IMR-90 (cell line): Measurements from ENCODE around the gene NAV1. TPM values are rescaled to one million over a fixed set of nuclear protein-coding genes. Genes with fewer than 3 reads are reported as not detected.

Experiments used
- ATAC-seq: fragments of 200-7000 bp; cut with Tn5 transposase; 2 replicates; pipeline ENCODE4 v1.9.1; 2020; ENCODE audit warnings: low read depth, mild to moderate bottlenecking, moderate library complexity
- BruUV-seq: library from RNA; stranded (reverse); fragments of 400-500 nt; replicated peaks from 2 replicates; lab custom pipeline; 2021; lab: Mats Ljungman, UMichigan
- CTCF ChIA-PET: fragments of 300-600 bp; formaldehyde crosslinking; extraction: SDS; loops from one replicate; lab custom pipeline; 2021; ENCODE audit warnings: antibody characterized with exemption; lab: Yijun Ruan, JAX
- POLR2A ChIA-PET: fragments of 300-600 bp; sonication (Branson Sonifier 250); formaldehyde crosslinking; loops from one replicate; lab custom pipeline; 2022; ENCODE audit warnings: antibody characterized with exemption; ENCODE audit not compliant: unreplicated experiment; lab: Charles Lee
- DNase-seq: peaks from one replicate; pipeline ENCODE4 v3.0.0; 2013
- H2AFZ ChIP-seq: replicated peaks from 2 replicates; pipeline ENCODE3; 2013; ENCODE audit warnings: low read length, mild to moderate bottlenecking; ENCODE audit not compliant: poor library complexity
- H2AK5ac ChIP-seq: 2 replicates; pipeline ENCODE4 v1.6.1; 2013; ENCODE audit warnings: low read depth, low read length, inconsistent platforms
- H2AK9ac ChIP-seq: replicated peaks from 2 replicates; pipeline ENCODE3; 2013; ENCODE audit warnings: mild to moderate bottlenecking, low read depth, low read length, moderate library complexity; ENCODE audit not compliant: poor library complexity
- H2BK120ac ChIP-seq: 2 replicates; pipeline ENCODE4 v1.6.1; 2013; ENCODE audit warnings: low read depth, low read length, inconsistent platforms
- H2BK15ac ChIP-seq: 3 replicates; pipeline ENCODE4 v1.6.1; 2013; ENCODE audit warnings: low read depth, low read length, inconsistent platforms
- H2BK20ac ChIP-seq: 2 replicates; pipeline ENCODE4 v1.6.1; 2013; ENCODE audit warnings: low read depth, mild to moderate bottlenecking, inconsistent platforms, low read length, moderate library complexity
- H2BK5ac ChIP-seq: 2 replicates; pipeline ENCODE4 v1.6.1; 2013; ENCODE audit warnings: mild to moderate bottlenecking, low read depth, low read length, inconsistent platforms; ENCODE audit not compliant: poor library complexity, severe bottlenecking
- H3K14ac ChIP-seq: replicated peaks from 2 replicates; pipeline ENCODE4 v1.6.1; 2013; ENCODE audit warnings: low read depth, low read length, inconsistent platforms
- H3K18ac ChIP-seq: 2 replicates; pipeline ENCODE4 v1.6.1; 2013; ENCODE audit warnings: low read depth, low read length, control low read depth
- H3K23ac ChIP-seq: 2 replicates; pipeline ENCODE4 v1.6.1; 2013; ENCODE audit warnings: low read depth, low read length, inconsistent platforms
- H3K27ac ChIP-seq: 2 replicates; pipeline ENCODE4 v1.5.1; 2013; ENCODE audit warnings: mild to moderate bottlenecking, control low read depth, low read length; ENCODE audit not compliant: insufficient read depth
- H3K27me3 ChIP-seq: 2 replicates; pipeline ENCODE4 v1.6.1; 2013; ENCODE audit warnings: low read length; ENCODE audit not compliant: control insufficient read depth, insufficient read depth
- H3K36me3 ChIP-seq: 2 replicates; pipeline ENCODE4 v1.6.1; 2013; ENCODE audit warnings: low read length, mixed read lengths; ENCODE audit not compliant: control insufficient read depth, insufficient read depth
- H3K4ac ChIP-seq: 2 replicates; pipeline ENCODE4 v1.6.1; 2013; ENCODE audit warnings: low read depth, low read length, inconsistent platforms
- H3K4me1 ChIP-seq: 2 replicates; pipeline ENCODE4 v1.6.1; 2013; ENCODE audit warnings: low read length, mixed read lengths; ENCODE audit not compliant: control insufficient read depth, insufficient read depth
- H3K4me2 ChIP-seq: 2 replicates; pipeline ENCODE4 v1.6.1; 2013; ENCODE audit warnings: low read depth, mild to moderate bottlenecking, control low read depth, low read length, moderate library complexity
- H3K4me3 ChIP-seq: 2 replicates; pipeline ENCODE4 v1.5.1; 2013; ENCODE audit warnings: low read depth, mild to moderate bottlenecking, control low read depth, low read length, moderate library complexity; ENCODE audit not compliant: insufficient read depth
- H3K56ac ChIP-seq: 2 replicates; pipeline ENCODE4 v1.6.1; 2013; ENCODE audit warnings: low read length, inconsistent platforms; ENCODE audit not compliant: insufficient read depth; ENCODE audit errors: extremely low read depth
- H3K79me1 ChIP-seq, 2 experiments: 2 replicates each; pipeline ENCODE4 v1.6.1; 2013; ENCODE audit warnings: low read length in 2 of 2, inconsistent platforms in 1 of 2, low read depth in 1 of 2
- H3K9ac ChIP-seq: 2 replicates; pipeline ENCODE4 v1.6.1; 2013; ENCODE audit warnings: low read depth, low read length, control low read depth
- H3K9me1 ChIP-seq: 2 replicates; pipeline ENCODE4 v1.6.1; 2013; ENCODE audit warnings: low read length, inconsistent platforms; ENCODE audit not compliant: insufficient read depth
- H3K9me3 ChIP-seq: 2 replicates; pipeline ENCODE4 v1.6.1; 2013; ENCODE audit warnings: low read length; ENCODE audit not compliant: control insufficient read depth, insufficient read depth
- H4K20me1 ChIP-seq: 2 replicates; pipeline ENCODE4 v1.6.1; 2013; ENCODE audit warnings: low read length, inconsistent platforms; ENCODE audit not compliant: insufficient read depth
- H4K5ac ChIP-seq: 2 replicates; pipeline ENCODE4 v1.6.1; 2013; ENCODE audit warnings: mild to moderate bottlenecking, low read depth, low read length, control low read depth
- H4K8ac ChIP-seq, 2 experiments: 2 replicates each; pipeline ENCODE4 v1.6.1; 2013; ENCODE audit warnings: low read depth in 2 of 2, low read length in 2 of 2, control low read depth in 1 of 2, inconsistent platforms in 1 of 2
- H4K91ac ChIP-seq: 2 replicates; pipeline ENCODE4 v1.6.1; 2013; ENCODE audit warnings: low read depth, low read length, inconsistent platforms; ENCODE audit not compliant: insufficient read depth
- BHLHE40 ChIP-seq: fragments of 150-350 bp; IDR thresholded peaks from 2 replicates; pipeline ENCODE4 v1.6.1; 2016; ENCODE audit warnings: mild to moderate bottlenecking, low read depth, low read length
- CHD1 ChIP-seq: IDR thresholded peaks from 2 replicates; pipeline ENCODE4 v1.6.1; 2012; ENCODE audit warnings: low read depth, low read length, improper control_type of control experiment
- CTCF ChIP-seq: conservative IDR thresholded peaks from 2 replicates; pipeline ENCODE4 v1.5.1; 2012; ENCODE audit warnings: mild to moderate bottlenecking, low read depth, low read length, improper control_type of control experiment
- FOS ChIP-seq: fragments of 150-350 bp; IDR thresholded peaks from 2 replicates; pipeline ENCODE4 v1.6.1; 2016; ENCODE audit warnings: low read depth, low read length
- MAFK ChIP-seq: IDR thresholded peaks from 2 replicates; pipeline ENCODE4 v1.6.1; 2012; ENCODE audit warnings: low read depth, low read length, improper control_type of control experiment
- MAZ ChIP-seq: IDR thresholded peaks from 2 replicates; pipeline ENCODE4 v1.6.1; 2012; ENCODE audit warnings: low read depth, mild to moderate bottlenecking, low read length, improper control_type of control experiment, moderate library complexity, borderline replicate concordance
- MXI1 ChIP-seq: IDR thresholded peaks from 2 replicates; pipeline ENCODE4 v1.6.1; 2012; ENCODE audit warnings: low read depth, mild to moderate bottlenecking, low read length, moderate library complexity, borderline replicate concordance
- NFE2L2 ChIP-seq: fragments of 150-350 bp; IDR thresholded peaks from 2 replicates; pipeline ENCODE4 v1.6.1; 2016; ENCODE audit warnings: low read depth, mild to moderate bottlenecking, low read length
- POLR2A ChIP-seq: IDR thresholded peaks from 2 replicates; pipeline ENCODE4 v1.6.1; 2012; ENCODE audit warnings: mild to moderate bottlenecking, low read depth, low read length
- RCOR1 ChIP-seq: IDR thresholded peaks from 2 replicates; pipeline ENCODE4 v1.6.1; 2012; ENCODE audit warnings: mild to moderate bottlenecking, low read length, improper control_type of control experiment; ENCODE audit not compliant: insufficient replicate concordance
- RFX5 ChIP-seq: IDR thresholded peaks from 2 replicates; pipeline ENCODE4 v1.8.0; 2012; ENCODE audit warnings: low read depth, mild to moderate bottlenecking, low read length, moderate library complexity
- SMC3 ChIP-seq: fragments of 150-350 bp; IDR thresholded peaks from 2 replicates; pipeline ENCODE4 v1.6.1; 2016; ENCODE audit warnings: low read depth, mild to moderate bottlenecking, antibody characterized with exemption, low read length, moderate library complexity
- WGBS, 2 experiments: methylation state at CpG; one replicate each; pipeline versions ENCODE4 v1.1.5 to v1.1.7; 2013; ENCODE audit warnings: missing lambda C conversion rate in 2 of 2; ENCODE audit not compliant: insufficient read length in 1 of 2; ENCODE audit errors: extremely low coverage in 2 of 2; 5-methylcytosine and 5-hydroxymethylcytosine counted together
- dilution Hi-C: fragments of 300-500 bp; cut with HindIII; formaldehyde crosslinking; loops from one replicate; pipeline ENCODE4 v1.14.3; 2018; ENCODE audit warnings: low sequenced_read_pairs; ENCODE audit not compliant: unreplicated experiment
- in situ Hi-C: fragments of 300-500 bp; cut with MboI; formaldehyde crosslinking; loops from 3 replicates; pipeline ENCODE4 v1.14.3; 2019; ENCODE audit warnings: low sequenced_read_pairs, inconsistent platforms, mixed read lengths
- intact Hi-C: fragments of 100-400 bp; cut with micrococcal nuclease; formaldehyde crosslinking; loops from 2 replicates; pipeline ENCODE4 v1.10.0; 2022
- polyA plus RNA-seq, 3 experiments: library from polyadenylated mRNA; depleted of rRNA; stranded (reverse); fragments of >200 nt; gene quantifications; 2 replicates each; pipeline ENCODE4 v1.2.3, GENCODE V29; 2012; ENCODE audit warnings: low replicate concordance in 1 of 3
- total RNA-seq: library from RNA; depleted of rRNA; stranded (reverse); fragments of >200 nt; gene quantifications from 2 replicates; pipeline ENCODE4 v1.2.3, GENCODE V29; 2012

The NAV1 gene
- total and polyA plus RNA-seq, 2 of the 4 experiments (the other 2 are of a cell fraction), result 14.0 to 23.1 TPM

- Histone ChIP-seq H4K5ac (no peak overlapping the region), H4K20me1 (no peaks in the 10 kb centered on the region), H2AFZ (no peak overlapping the region), H3K56ac (no peak overlapping the region), H2BK15ac (peak overlapping the region; percentile 55; the same call in 2 of the 3 replicates), H3K27ac (no peak overlapping the region), H2BK120ac (peak overlapping the region; percentile 57; the same call in 1 of the 2 replicates), H3K18ac (no peak overlapping the region; the same call in 1 of the 2 replicates), H3K4me1 (peaks cover 58% of the 10 kb centered on the region), H2AK9ac (no peak overlapping the region), H3K9ac (no peak overlapping the region), H3K14ac (peak overlapping the region; percentile 67; the same call in 1 of the 2 replicates), H2BK20ac (peak overlapping the region; percentile 13; the same call in 1 of the 2 replicates), H3K36me3 (no peaks in the 10 kb centered on the region; the same call in 1 of the 2 replicates), H3K9me1 (peaks cover 44% of the 10 kb centered on the region), H3K4ac (peak overlapping the region; percentile 54), H2BK5ac (no peak overlapping the region), H2AK5ac (peak overlapping the region; percentile 64; the same call in 1 of the 2 replicates), H3K4me2 (no peak overlapping the region), H3K79me1 (peaks cover 43 to 97% of the 10 kb centered on the region in 2 experiments), H3K4me3 (no peak overlapping the region), H4K8ac (peak overlapping the region; percentile 16 to 20; a peak in 2 of 4 replicates), H4K91ac (0 out of 2 replicates have a peak overlapping the region, but pooled peaks have one; percentile 11), H3K9me3 (no peaks in the 10 kb centered on the region), H3K27me3 (no peaks in the 10 kb centered on the region), H3K23ac (peak overlapping the region; percentile 36; the same call in 1 of the 2 replicates)
- 78% methylated on average over 3 of the region's 5 CpGs; no CpG with 5 or more reads in 1 of the 2 experiments for WGBS, 2 experiments
- dilution Hi-C loops, result no loop called here
- DNase-seq (peak; percentile 69), ATAC-seq (no peak)
- ChIA-PET CTCF (interaction anchor here (0.6 to 4.1 kb wide), 2 partner anchors 17 to 236 kb away, joined by 4 to 19 read pairs; no protein-coding TSS in a partner anchor), POLR2A (interaction anchor here (0.5 to 0.6 kb wide), 2 partner anchors 41 to 70 kb away, joined by 3 read pairs; no protein-coding TSS in a partner anchor)
- intact Hi-C loops, result no loop called here
- in situ Hi-C loops, result loop anchor here (5.0 kb wide), 2 partner anchors 150 to 230 kb away; no protein-coding TSS in a partner anchor
- no TSS peak for BruUV-seq
- no peak for TF ChIP-seq NFE2L2
- no peak for TF ChIP-seq CTCF
- no peak for TF ChIP-seq RCOR1
- no peak for TF ChIP-seq BHLHE40
- no peak for TF ChIP-seq SMC3
- TF ChIP-seq FOS, result peak; percentile 45; the same call in 1 of the 2 replicates
- TF ChIP-seq MXI1, result no peak
- no peak for TF ChIP-seq CHD1
- no peak for TF ChIP-seq MAFK
- TF ChIP-seq RFX5, result no peak
- TF ChIP-seq POLR2A, result no peak
- TF ChIP-seq MAZ, result peak; percentile 61; the same call in 1 of the 2 replicates
Observed at GRCh38 chr1:201556841-201557571, 18.1 kb downstream of the NAV1 start.
